ENCODE measurements around the gene HES7.
"Not testable (repeated sequence)": the region's sequence is repeated elsewhere in the genome, so short reads cannot be mapped to it uniquely, and the experiment has no call there.

HES7 gene

GRCh38 chr17:8122422-8122923, 1.4 kb downstream of the HES7 start:
- DNase-seq (ENCODE audit: low spot score), result peak; percentile 69

- peak; percentile 94 for DNase-seq (ENCODE audit: low spot score)
Measured at GRCh38 chr17:8121681-8122421, 2.1 kb downstream of the HES7 start.

GRCh38 chr17:8121407-8121680, 2.6 kb downstream of the HES7 start:
- no peak for DNase-seq (ENCODE audit: low spot score)

GRCh38 chr17:8120520-8121406, 3.1 kb downstream of the HES7 start:
- DNase-seq (ENCODE audit: low spot score), result peak; percentile 95

- peak; percentile 96 for DNase-seq (ENCODE audit: low spot score)
Measured at GRCh38 chr17:8119581-8120519, 4.1 kb downstream of the HES7 start.

- DNase-seq (ENCODE audit: low spot score), result peak; percentile 96
Measured at GRCh38 chr17:8118769-8119580, 4.9 kb downstream of the HES7 start.

GRCh38 chr17:8117980-8118768, 5.7 kb downstream of the HES7 start, which contains the start of gene ALOXE3:
ALOXE3 (minus strand) TSS chr17:8118514; CDS start chr17:8117990, 524 bp downstream.
- peak; percentile 79 for DNase-seq (ENCODE audit: low spot score)

- DNase-seq (ENCODE audit: low spot score), result peak; percentile 56
Measured at GRCh38 chr17:8117367-8117979, 6.4 kb downstream of the HES7 start.

- peak; percentile 52 for DNase-seq (ENCODE audit: low spot score)
Measured at GRCh38 chr17:8116776-8117175, 7.1 kb downstream of the HES7 start.

- no peak for DNase-seq (ENCODE audit: low spot score)
Measured at GRCh38 chr17:8110907-8111306, 13.0 kb downstream of the HES7 start.

GRCh38 chr17:8110456-8110804, 13.5 kb downstream of the HES7 start:
- no peak for DNase-seq (ENCODE audit: low spot score)

- peak; percentile 88 for DNase-seq (ENCODE audit: low spot score)
Measured at GRCh38 chr17:8109661-8110455, 14.0 kb downstream of the HES7 start.

GRCh38 chr17:8108972-8109660, 14.8 kb downstream of the HES7 start:
- DNase-seq (ENCODE audit: low spot score), result peak; percentile 44

GRCh38 chr17:8106980-8107379, 16.9 kb downstream of the HES7 start:
- DNase-seq (ENCODE audit: low spot score), result not testable (repeated sequence)

- DNase-seq (ENCODE audit: low spot score), result peak; percentile 38
Measured at GRCh38 chr17:8105957-8106398, 17.9 kb downstream of the HES7 start.

GRCh38 chr17:8104911-8105310, 19.0 kb downstream of the HES7 start:
- DNase-seq (ENCODE audit: low spot score), result peak; percentile 38

GRCh38 chr17:8103549-8103948, 20.4 kb downstream of the HES7 start:
- no peak for DNase-seq (ENCODE audit: low spot score)

GRCh38 chr17:8101721-8102120, 22.2 kb downstream of the HES7 start:
- no peak for DNase-seq (ENCODE audit: low spot score)

Measured in ecto neural progenitor cell (in vitro differentiated cells).